Neural crest cell (in vitro differentiated cells): Measurements from ENCODE around the gene MPPED2. TPM values are rescaled to one million over a fixed set of nuclear protein-coding genes. Genes with fewer than 3 reads are reported as not detected.

Experiments used
- DNase-seq: peaks from one replicate; pipeline ENCODE4 v3.0.0; 2021; ENCODE audit warnings: low read depth, mixed read lengths, low spot score
- H3K27ac Mint-ChIP-seq: one replicate; pipeline ENCODE4 v1.8.0; 2021; ENCODE audit warnings: mild to moderate bottlenecking, mixed read lengths; ENCODE audit not compliant: unreplicated experiment
- H3K27me3 Mint-ChIP-seq: 2 replicates; pipeline ENCODE4 v1.8.0; 2021; ENCODE audit warnings: low read depth, mild to moderate bottlenecking, mixed read lengths
- H3K36me3 Mint-ChIP-seq: 2 replicates; pipeline ENCODE4 v1.8.0; 2021; ENCODE audit warnings: low read depth, mild to moderate bottlenecking, mixed read lengths
- H3K4me1 Mint-ChIP-seq: 2 replicates; pipeline ENCODE4 v1.8.0; 2021; ENCODE audit warnings: mixed read lengths
- H3K4me3 Mint-ChIP-seq: one replicate; pipeline ENCODE4 v1.8.0; 2021; ENCODE audit warnings: mild to moderate bottlenecking, mixed read lengths
- H3K9me3 Mint-ChIP-seq: 2 replicates; pipeline ENCODE4 v1.8.0; 2021; ENCODE audit warnings: mixed read lengths
- CTCF ChIP-seq: fragments of 200-600 bp; sonication (generic); conservative IDR thresholded peaks from 2 replicates; pipeline ENCODE4 v1.5.0; 2021; ENCODE audit warnings: antibody characterized with exemption, mild to moderate bottlenecking
- total RNA-seq: library from RNA; stranded (reverse); gene quantifications from 2 replicates; pipeline ENCODE4 v1.2.1, GENCODE V29; 2021

MPPED2 gene
- total RNA-seq, 1 donor from 2014 or later: 3.1 TPM

- no peak for TF ChIP-seq CTCF
- DNase-seq: no peak
- Mint-ChIP-seq H3K4me3 (no peak overlapping the region), H3K27ac (no peak overlapping the region), H3K4me1 (peaks cover 30% of the 10 kb centered on the region), H3K9me3 (no peaks in the 10 kb centered on the region), H3K36me3 (no peaks in the 10 kb centered on the region), H3K27me3 (peaks cover 1% of the 10 kb centered on the region)
These were observed 139.0 kb downstream of the MPPED2 start for GRCh38 chr11:30447058-30447640.

- no peak for TF ChIP-seq CTCF
- Mint-ChIP-seq H3K27me3 (no peaks in the 10 kb centered on the region), H3K9me3 (no peaks in the 10 kb centered on the region), H3K36me3 (no peaks in the 10 kb centered on the region), H3K27ac (no peak overlapping the region), H3K4me1 (peaks cover 24% of the 10 kb centered on the region), H3K4me3 (no peak overlapping the region)
- no peak for DNase-seq
These were observed 139.6 kb downstream of the MPPED2 start for GRCh38 chr11:30446520-30446919.

GRCh38 chr11:30445056-30445455, 141.1 kb downstream of the MPPED2 start:
- Mint-ChIP-seq H3K4me1 (peaks cover 19% of the 10 kb centered on the region), H3K9me3 (no peaks in the 10 kb centered on the region), H3K27ac (no peak overlapping the region), H3K4me3 (no peak overlapping the region), H3K36me3 (no peaks in the 10 kb centered on the region), H3K27me3 (no peaks in the 10 kb centered on the region)
- TF ChIP-seq CTCF: peak; percentile 22
- DNase-seq: no peak

GRCh38 chr11:30440510-30440909, 145.6 kb downstream of the MPPED2 start:
- no peak for DNase-seq
- Mint-ChIP-seq H3K4me1 (peaks cover 2% of the 10 kb centered on the region), H3K36me3 (no peaks in the 10 kb centered on the region), H3K27ac (no peak overlapping the region), H3K4me3 (no peak overlapping the region), H3K27me3 (no peaks in the 10 kb centered on the region), H3K9me3 (no peaks in the 10 kb centered on the region)
- no peak for TF ChIP-seq CTCF

- Mint-ChIP-seq H3K36me3 (no peaks in the 10 kb centered on the region), H3K4me1 (no peaks in the 10 kb centered on the region), H3K4me3 (no peak overlapping the region), H3K9me3 (no peaks in the 10 kb centered on the region), H3K27me3 (no peaks in the 10 kb centered on the region), H3K27ac (no peak overlapping the region)
- no peak for DNase-seq
- no peak for TF ChIP-seq CTCF
These were observed 149.4 kb downstream of the MPPED2 start for GRCh38 chr11:30436801-30437200.

GRCh38 chr11:30435488-30435887, 150.7 kb downstream of the MPPED2 start:
- Mint-ChIP-seq H3K27me3 (no peaks in the 10 kb centered on the region), H3K36me3 (no peaks in the 10 kb centered on the region), H3K4me1 (no peaks in the 10 kb centered on the region), H3K27ac (no peak overlapping the region), H3K9me3 (no peaks in the 10 kb centered on the region), H3K4me3 (no peak overlapping the region)
- DNase-seq: no peak
- no peak for TF ChIP-seq CTCF
